ENCODE measurements around the gene CSPG4.
"Not testable (repeated sequence)": the region's sequence is repeated elsewhere in the genome, so short reads cannot be mapped to it uniquely, and the experiment has no call there.

The CSPG4 gene

DNA sequence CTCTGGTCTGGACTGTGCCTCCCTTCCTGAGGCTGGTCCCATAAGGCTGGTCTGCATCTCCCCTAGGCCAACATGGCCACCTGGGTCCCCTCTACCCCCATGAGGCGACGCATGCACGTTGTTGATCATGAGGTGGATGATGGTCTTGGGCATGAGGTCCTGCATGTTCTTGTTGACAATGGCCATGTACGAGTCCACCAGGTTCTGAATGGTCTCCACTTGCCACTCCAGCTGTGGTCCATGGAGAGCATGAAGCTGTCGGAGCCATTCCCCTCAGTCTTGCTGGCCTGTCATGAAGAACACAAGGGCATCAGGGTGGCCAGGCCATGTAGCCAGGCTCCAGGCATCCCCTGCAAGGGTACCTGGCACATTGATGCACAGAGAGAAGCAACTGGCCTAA lies 27.1 kb upstream of the CSPG4 start:
- DNase-seq (ENCODE audit: low read depth), result no peak

- peak; percentile 80 for DNase-seq (ENCODE audit: low read depth)
These were observed 26.1 kb upstream of the CSPG4 start for GRCh38 chr15:75738647-75739325.

GRCh38 chr15:75738014-75738646 lies 25.5 kb upstream of the CSPG4 start:
- DNase-seq (ENCODE audit: low read depth), result no peak

DNA sequence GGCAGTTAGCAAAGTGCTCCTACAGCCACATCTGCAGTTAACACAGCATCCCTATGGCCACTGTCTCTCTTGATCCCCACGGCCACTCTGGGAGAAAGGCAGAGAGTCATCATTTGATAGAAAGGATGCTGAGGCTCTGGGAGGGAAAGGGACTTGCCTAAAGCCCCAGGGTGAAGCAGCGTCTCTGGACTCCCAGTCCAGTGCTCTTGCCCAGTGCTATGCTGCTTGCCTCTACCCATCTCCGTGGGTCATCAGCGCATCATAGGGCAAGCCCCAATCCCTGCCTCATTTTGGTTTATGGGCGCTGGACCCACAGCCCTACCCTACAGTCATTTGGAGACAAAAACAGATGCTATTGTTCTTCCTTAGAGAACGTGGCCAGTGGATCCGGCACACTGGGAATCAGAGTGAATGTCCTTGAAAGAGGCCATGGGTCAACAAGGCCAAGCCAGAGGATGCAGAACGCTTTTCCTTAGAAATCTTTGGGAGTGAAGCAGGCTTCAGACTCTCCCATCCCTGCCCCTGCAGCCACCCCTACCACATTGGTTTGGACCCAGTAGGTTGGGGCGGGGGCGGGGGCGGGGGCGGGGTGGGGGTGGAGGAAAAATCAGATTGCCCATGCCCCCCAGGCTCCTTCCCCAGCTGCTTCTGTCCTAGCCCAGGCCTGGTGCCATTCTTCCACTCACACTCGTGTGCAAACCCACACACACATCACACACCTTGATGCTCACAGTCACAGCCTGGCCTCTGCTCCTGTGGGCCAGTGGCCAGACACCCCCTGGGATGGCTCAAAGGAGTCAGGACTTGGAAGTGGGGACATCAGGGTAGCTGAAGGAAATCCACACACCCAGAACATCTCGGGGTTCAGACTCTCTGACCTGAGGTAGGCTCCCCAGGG lies 24.7 kb upstream of the CSPG4 start:
- not testable (repeated sequence) for DNase-seq (ENCODE audit: low read depth)

GRCh38 chr15:75736256-75736655 lies 23.6 kb upstream of the CSPG4 start:
- DNase-seq (ENCODE audit: low read depth), result no peak

DNA sequence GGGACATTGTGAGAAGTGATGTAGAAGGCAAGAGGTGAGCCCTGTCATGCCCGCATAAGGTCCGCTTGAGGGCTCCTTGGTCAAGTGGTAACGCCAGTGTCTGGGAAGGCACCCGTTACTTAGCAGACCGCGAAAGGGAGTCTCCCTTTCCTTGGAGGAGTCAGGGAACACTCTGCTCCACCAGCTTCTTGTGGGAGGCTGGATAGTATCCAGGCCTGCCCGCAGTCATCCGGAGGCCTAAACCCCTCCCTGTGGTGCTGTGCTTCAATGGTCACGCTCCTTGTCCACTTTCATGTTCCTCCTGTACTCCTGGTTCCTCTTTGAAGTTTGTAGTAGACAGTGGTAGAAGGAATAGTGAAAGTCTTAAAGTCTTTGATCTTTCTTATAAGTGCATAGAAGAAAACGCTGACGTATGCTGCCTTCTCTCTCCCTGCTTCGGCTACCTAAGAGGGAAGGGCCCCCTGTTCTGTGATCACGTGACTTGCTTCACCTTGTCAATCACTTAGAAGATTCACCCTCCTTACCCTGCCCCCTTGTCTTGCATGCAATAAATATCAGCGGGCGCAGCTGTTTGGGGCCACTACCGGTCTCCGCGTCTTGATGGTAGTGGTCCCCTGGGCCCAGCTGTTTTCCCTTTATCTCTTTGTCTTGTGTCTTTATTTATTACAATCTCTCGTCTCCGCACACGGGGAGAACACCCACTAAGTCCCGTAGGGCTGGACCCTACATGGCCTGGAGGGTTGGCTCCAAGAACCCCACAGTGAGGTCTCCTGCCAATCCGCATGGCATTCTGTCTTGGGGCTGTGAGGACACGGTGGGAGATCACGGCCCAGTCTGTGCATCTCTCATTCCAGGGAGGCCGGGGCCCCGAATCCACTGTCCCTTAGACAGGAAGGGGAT lies 22.5 kb upstream of the CSPG4 start:
- DNase-seq (ENCODE audit: low read depth), result not testable (repeated sequence)

DNA sequence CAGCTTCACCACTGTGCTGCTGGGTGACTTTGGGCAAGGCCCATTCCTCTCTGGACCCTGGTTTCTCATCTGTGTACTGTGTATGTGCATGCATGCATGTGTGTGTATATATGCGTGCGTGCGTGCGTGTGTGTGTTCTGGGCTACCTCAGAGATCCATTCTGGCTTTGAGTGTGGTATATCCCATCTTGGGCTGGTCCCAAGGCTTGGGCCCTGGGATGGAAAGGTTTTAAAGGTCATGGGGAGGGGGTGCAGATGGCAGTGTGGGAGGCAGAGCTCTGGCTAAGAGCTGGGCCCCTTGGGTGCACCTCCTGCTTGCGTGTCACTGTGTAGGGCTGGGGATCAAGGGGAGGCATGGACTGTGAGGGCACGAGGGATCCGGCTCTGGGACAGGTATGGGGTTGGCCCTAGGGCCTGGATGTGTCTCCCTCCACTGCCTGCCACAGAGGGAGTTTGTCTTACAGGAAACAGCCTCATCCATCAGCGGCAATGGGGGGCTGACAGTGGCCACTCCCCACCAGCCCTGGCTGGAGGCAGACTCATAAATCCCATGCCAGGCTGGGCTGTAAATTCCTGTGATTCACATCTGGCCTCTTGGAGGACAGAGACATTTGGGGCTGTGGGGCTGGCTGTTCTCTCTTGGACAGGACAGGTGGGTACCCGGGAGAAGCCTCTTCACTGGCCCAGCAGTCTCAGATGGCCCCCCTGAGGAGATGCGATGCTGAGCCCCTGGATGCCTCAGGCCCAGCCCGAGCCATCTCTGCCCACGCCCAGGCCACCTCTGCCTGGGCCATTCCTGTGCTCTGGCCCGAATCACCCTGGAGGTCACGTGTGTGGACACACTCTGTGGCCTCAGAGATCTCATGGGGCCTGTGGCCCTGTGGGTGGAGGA lies 21.4 kb upstream of the CSPG4 start:
- no peak for DNase-seq (ENCODE audit: low read depth)

DNA sequence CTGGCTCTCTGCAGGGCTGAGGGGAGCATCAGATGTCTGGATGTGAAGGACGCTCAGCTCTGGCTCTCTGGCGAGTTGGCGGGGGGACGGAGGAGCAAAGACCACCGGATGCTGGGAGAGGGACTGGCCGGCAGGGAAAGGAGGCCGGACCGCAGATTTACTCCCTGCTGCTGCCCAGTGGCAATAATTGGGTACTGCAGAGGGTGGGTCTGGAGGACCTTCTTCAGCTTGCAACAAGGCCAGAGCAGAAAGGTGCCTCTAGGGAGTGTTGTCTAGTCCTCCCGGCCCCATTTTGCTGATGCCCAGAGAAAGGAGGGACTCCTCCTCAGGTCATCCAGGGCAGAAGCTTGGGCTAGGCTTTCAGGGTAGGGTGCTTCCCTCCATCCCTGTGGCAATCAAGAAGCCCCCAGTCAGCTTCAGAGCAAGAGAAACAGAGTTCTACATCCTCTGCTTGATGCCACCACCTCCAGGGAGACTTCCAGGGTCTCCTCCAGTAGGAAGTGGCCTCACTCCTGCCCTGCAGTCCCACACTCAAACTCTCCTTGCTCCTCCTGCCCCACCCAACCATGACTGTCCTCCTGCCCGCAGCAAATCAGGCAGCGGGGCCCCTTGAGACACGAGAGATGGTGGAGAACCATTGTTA lies 20.3 kb upstream of the CSPG4 start:
- peak; percentile 48 for DNase-seq (ENCODE audit: low read depth)

- DNase-seq (ENCODE audit: low read depth), result no peak
These were observed 19.6 kb upstream of the CSPG4 start for GRCh38 chr15:75732177-75732808.

DNA sequence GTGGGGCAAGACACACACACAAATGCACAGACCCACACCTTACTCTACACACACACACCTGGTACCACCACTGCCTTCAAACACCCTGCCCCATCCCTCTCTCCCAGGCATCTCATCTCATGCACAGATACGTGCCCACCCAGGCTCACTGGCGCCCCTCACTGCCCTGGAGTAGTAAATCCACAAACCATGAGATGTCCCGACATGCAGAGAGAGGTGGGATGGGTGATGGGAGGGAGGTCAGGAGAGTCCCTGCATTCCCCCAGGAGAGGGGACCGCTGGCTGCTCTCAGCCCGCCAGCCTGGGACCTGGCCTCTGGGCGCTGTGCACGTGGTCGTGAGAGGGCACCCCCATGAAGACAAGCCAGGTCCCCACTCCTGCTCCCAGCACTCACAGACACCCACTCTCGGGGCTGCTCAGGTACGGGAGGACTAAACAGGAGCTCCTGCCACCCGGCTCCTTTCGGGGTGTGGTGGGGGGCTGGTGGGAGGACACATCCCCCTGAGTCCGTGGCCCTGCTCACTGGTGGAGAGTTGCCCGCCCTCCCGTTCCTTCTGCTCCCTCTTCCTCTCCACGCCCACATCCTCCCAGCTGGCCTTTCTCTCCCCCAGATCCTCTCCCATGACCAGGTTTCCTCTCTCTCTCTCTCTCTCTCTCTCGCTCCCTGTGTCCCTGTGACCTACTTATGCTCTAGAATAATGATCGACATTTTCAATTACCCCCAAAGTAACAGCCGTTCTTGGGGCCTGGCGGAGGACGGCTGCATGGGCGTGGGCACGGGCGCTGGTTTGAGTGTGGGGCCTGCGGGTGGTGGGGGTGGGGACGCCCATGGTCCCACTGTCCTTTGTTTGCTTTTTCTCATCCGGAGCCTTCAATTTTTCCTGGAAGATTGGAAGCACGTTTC lies 18.9 kb upstream of the CSPG4 start:
- DNase-seq (ENCODE audit: low read depth), result no peak

DNA sequence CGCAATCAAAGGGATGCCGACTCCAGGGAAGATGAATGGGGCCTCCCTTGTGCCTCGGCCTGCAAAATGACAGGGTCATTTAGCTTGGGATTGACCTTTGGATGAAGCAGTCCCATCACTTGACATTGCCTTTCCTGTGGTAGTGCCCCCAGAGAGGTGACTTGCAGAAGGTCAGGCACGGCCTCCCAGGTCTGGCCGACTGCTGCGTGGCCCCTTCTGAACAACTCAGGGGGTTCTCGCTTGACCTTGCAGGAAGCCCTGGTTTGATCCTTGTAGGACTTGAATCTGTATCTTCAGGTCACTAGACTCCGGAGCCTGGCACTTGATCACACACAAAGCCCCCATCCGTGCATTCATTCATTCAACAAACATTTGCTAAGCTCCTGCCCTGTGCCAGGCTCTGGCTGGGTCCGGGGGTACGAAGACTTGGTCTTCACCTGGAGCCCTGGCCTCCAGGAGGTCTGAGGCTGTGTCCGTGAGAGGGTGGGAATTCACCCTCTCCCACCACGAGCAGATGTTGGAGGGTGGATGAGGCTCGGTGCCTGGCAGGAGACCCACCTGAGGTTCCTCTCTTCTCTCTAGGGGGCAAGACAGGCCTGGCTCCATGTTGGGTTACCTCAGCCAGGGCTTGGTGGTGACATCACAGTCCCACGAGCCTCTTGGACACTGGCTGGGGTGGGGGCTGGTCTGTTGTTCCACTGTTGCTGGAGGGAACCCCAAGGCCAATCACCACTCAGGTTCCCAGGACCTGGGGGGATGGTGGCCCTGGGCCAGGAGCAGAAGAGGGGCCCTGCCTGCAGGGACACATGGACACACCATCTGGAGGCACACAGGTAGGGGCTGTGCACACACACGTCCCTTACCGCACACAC lies 18.0 kb upstream of the CSPG4 start:
- not testable (repeated sequence) for DNase-seq (ENCODE audit: low read depth)

- DNase-seq (ENCODE audit: low read depth), result no peak
These were observed 16.9 kb upstream of the CSPG4 start for GRCh38 chr15:75729326-75730069.

- no peak for DNase-seq (ENCODE audit: low read depth)
These were observed 15.4 kb upstream of the CSPG4 start for GRCh38 chr15:75727851-75728715.

GRCh38 chr15:75727031-75727531 lies 14.4 kb upstream of the CSPG4 start:
- no peak for DNase-seq (ENCODE audit: low read depth)

DNA sequence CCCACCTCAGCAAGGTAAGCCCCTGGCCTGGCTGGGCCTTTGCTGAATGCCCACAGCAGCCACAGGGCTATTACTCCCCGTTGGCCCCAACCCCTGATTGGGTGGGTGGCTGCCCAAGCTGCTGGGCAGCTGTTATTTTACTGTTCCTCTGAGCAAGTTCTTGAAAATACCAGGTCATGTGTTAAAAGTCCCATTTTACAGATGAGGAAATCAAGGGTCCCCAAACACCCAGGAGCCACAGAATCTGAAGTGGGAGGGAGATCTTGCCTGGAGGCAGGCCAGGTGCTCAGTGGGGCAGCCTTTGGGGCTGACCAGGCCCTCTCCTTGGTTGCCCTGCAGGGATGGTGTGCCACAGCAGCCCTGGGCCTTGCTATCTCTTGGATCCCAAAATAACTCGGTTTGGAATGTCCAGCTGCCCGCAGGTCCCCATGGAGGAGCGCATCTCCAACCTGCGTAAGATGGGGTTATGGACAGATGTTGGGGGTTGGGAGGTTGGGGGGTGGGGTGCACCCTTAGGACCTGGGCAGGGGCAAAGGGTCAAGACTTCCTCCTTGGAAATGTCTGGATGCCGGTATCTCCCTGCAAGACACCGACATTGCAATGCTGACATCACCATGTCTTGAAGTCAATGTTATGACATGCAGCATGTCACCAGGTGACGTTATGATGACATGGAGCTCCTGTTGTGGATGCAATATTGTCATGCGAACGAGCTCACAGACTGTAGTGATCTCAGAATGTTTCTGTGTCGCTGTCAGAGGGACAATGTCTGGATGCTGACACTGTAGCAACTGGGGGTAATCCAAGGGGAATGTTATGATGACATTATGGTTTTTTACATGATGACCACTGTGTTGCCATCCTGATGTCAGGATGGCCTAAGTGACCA lies 13.3 kb upstream of the CSPG4 start:
- no peak for DNase-seq (ENCODE audit: low read depth)
